ENCODE results near the gene PFKFB2.

- TF ChIP-seq, protein P1, sequence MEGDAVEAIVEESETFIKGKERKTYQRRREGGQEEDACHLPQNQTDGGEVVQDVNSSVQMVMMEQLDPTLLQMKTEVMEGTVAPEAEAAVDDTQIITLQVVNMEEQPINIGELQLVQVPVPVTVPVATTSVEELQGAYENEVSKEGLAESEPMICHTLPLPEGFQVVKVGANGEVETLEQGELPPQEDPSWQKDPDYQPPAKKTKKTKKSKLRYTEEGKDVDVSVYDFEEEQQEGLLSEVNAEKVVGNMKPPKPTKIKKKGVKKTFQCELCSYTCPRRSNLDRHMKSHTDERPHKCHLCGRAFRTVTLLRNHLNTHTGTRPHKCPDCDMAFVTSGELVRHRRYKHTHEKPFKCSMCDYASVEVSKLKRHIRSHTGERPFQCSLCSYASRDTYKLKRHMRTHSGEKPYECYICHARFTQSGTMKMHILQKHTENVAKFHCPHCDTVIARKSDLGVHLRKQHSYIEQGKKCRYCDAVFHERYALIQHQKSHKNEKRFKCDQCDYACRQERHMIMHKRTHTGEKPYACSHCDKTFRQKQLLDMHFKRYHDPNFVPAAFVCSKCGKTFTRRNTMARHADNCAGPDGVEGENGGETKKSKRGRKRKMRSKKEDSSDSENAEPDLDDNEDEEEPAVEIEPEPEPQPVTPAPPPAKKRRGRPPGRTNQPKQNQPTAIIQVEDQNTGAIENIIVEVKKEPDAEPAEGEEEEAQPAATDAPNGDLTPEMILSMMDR (IDR thresholded peaks at IDR 0.05; ENCODE audit: poor library complexity): no peak
- TF ChIP-seq EZH2phosphoT487 (IDR thresholded peaks at IDR 0.05; ENCODE audit: low read depth, severe bottlenecking, unreplicated experiment): no peak
Measured at GRCh38 chr1:207033302-207033701, 19.8 kb upstream of the PFKFB2 start.

Measured in hepatocyte (in vitro differentiated cells).